Jurkat, Clone E6-1 (cell line): ENCODE results near the gene CNEP1R1.
"Not testable (repeated sequence)": the region's sequence is repeated elsewhere in the genome, so short reads cannot be mapped to it uniquely, and the experiment has no call there.

Source experiments
- DNase-seq: peaks from one replicate; pipeline ENCODE4 v3.0.0-alpha.2; 2011; ENCODE audit warnings: low read depth, low spot score
- H3K4me3 ChIP-seq: 2 replicates; pipeline ENCODE4 v1.5.1; 2011; ENCODE audit warnings: mild to moderate bottlenecking, low read length, control low read depth, moderate library complexity

CNEP1R1 gene

DNA sequence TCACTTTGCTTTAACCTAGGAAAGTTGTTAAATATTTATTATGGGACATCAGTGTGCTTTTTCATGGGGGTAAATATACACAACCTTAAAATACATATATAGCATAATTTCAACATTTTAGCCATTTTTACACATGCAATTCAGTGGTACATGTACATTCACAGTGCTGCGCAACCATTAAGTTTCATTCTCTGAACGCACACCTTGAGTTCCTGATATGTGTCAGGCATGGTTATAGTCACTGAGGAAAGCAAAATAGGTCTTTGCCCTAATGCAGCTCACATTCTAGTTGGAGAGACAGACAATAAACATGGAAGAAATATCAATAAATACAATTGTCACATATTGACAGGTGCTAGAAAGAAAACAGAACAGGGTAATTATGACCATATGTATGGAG is 12.8 kb upstream of the CNEP1R1 start:
- H3K4me3 ChIP-seq, result no peak overlapping the region
- no peak for DNase-seq

DNA sequence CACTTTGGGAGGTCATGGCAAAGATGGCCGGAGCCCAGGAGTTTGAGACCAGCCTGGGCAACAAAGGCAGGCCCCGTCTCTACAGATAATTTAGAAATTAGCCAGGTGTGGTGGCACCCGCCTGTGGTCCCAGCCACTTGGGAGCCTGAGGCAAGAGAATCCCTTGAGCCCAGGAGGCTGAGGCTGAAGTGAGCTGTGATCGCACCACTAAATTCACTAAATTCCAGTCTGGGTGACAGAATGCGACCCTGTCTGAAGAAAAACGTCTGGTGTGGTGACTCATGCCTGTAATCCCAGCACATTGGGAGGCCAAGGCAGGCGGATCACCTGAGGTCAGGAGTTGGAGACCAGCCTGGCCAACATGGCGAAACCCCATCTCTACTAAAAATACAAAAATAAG is 10.8 kb upstream of the CNEP1R1 start:
- H3K4me3 ChIP-seq, DNase-seq: not testable (repeated sequence)

DNA sequence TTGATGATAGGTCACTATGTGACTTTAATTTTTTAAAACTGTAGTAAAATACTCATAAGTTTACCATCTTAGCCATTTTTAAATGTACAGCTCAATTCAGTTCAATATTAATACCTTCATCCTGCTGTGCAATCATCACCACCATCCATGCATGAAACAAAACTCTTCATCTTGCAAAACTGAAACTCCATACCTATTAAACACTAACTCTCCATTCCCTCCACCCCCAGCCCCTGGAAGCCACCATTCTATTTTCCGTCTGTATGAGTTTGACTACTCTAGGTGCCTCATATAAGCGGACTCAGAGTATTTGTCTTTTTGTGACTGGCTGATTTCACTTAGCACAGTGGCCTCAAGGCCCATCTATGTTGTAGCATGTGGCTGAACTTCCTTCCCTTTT is 9.4 kb upstream of the CNEP1R1 start:
- DNase-seq, result no peak
- no peak overlapping the region for H3K4me3 ChIP-seq

DNA sequence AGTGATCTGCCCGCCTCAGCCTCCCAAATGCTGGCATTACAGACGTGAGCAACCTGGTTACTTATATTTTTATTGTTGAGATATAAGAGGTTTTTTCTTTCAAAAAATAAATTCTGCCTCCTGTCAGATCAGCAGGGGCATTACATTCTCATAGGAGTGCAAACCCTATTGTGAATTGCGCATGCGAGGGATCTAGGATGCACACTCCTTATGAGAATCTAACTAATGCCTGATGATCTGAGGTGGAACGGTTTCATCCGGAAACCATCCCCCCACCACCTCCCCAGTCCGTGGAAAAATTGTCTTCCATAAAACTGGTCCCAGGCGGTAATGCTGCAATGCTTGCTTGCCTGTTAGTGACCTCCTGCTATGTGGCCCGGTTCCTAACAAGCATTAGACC is 7.5 kb upstream of the CNEP1R1 start:
- no peak overlapping the region for H3K4me3 ChIP-seq
- DNase-seq, result no peak

DNA sequence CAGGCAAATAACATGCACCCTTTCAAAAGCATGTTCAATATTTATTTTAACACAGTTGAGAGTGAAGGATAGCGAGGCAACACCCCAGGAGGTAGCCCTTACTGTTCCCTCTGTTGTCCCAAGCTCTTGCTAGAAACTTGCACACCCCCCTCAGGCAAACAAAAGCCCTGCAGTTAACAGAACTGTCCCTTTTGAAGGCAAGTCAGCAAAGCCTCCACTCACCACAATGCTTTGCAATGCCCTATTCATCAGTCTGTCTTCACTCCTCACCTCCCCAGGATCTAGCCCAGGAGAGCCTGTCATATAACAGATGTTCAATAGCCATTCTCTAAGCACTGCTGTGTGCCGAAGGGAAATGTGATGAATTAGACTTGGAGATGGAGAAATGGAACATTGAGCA is 3.5 kb upstream of the CNEP1R1 start:
- H3K4me3 ChIP-seq, result no peak overlapping the region
- peak; percentile 35 for DNase-seq

DNA sequence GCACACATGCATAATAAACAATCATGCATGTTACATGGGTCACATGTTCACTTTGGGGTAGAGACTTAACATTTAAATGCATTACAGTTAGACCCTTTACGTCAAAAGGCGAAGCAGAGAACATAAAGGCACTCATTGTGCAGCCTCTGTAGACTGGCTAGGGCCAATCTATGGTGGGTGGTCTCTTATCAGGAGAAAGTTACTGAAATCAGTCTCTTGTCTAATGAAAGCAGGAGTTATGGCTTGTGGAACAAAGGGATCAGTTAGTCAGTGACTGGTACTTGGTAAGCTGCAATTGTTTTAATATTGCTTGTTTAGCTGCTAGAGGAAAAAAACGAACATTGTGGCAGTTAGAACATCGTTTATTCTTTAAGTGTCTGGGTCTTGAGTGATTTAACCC is 1.4 kb upstream of the CNEP1R1 start:
- no peak for DNase-seq
- H3K4me3 ChIP-seq, result no peak overlapping the region

DNA sequence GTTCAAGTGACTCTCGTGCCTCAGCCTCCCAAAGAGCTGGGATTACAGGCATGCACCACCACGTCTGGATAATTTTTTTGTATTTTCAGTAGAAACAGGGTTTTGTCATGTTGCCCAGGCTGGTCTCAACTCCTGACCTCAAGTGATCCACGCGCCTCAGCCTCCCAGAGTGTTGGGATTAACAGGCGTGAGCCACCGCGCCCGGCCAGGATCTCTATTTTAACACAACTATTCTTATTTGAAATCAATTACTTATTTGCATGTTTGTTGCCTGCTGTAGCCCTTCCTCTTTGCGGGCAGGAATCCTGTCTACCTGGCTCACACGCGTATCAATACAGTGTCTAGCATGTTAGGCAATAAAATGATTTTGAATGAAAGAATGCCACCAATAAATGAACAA is 818 bp upstream of the CNEP1R1 start:
- peak overlapping the region; percentile 91 for H3K4me3 ChIP-seq
- DNase-seq, result no peak

DNA sequence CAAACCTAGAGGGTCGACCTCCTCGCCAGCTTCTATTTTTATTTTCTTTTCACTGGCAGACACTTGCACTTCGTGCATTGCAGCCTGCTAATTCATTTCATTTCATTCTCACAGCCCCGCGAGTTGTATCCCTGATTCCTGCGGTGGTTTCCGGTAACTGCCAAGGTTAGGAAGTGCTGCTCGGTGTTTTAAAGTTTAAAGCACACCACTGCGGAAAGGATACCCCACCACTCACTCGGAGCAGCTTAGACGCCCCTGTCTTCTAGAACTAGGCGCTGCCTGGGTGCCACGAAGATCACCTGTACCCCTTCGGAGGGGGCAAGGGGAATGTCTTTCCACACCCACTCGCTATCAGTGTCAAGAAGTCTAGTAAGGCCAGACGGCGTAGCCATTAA is 509 bp downstream of the CNEP1R1 start:
- DNase-seq, result no peak
- H3K4me3 ChIP-seq, result peak overlapping the region; percentile 91

DNA sequence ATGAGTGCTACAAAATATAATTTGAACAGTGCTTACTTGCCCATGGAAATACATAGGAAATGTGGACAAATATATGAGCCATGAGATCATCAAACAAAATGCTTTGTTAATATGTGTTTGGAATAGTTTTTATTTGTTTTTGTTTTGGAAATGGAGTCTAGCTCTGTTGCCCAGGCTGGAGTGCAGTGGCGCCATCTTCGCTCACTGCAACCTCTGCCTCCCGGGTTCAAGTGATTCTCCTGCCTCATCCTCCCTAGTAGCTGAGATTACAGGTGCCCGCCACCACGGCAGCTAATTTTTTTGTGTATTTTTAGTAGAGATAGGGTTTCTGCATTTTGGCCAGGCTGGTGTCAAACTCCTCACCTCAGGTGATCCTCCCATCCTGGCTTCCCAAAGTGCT is 2.8 kb downstream of the CNEP1R1 start:
- no peak for DNase-seq
- no peak overlapping the region for H3K4me3 ChIP-seq

DNA sequence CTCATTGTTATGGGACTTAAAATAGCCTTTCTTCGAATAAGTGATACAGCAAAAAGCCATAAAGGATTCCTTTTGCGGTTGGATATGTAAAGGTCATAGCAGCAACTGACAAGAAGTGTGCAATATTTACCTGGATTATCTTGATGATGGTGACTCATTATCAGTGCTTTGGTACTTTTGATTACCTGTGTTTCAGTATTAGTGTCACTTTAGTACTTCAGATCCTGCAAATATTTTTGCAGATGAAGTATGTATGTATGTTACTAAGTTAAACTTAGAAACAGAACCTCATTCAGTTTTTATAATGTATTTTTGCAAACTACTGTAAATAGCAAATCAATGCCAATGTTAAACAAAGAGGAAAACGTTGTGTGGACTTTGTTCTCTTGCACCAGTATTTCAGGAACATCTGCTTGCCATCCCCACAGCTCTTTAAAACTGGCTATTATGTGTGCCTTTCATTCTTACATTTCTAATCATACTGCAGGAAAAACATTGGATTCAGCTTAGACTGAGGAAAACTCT is 10.5 kb downstream of the CNEP1R1 start:
- no peak for DNase-seq

DNA sequence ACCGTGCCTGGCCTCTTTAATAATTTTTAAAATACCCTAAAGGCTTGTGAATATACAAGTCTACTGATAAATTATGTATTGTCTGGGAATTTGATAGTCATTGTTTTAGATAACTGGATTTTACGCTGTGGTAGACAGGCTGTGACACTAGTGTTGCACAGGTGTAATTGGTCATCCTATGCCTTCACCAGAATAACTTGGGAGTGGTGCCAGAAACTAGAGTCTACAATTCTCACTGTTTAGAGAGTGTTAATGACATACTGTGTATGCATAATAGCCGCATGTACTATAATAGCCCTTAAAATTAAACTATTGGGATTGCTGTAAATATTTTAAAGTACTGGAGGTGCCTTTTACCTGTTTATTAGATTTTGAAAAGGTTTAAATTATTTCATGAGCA is 11.4 kb downstream of the CNEP1R1 start:
- no peak for DNase-seq
- no peak overlapping the region for H3K4me3 ChIP-seq

More for the DNA sequence above, 10.5 kb downstream of the CNEP1R1 start:
- no peak overlapping the region for H3K4me3 ChIP-seq

DNA sequence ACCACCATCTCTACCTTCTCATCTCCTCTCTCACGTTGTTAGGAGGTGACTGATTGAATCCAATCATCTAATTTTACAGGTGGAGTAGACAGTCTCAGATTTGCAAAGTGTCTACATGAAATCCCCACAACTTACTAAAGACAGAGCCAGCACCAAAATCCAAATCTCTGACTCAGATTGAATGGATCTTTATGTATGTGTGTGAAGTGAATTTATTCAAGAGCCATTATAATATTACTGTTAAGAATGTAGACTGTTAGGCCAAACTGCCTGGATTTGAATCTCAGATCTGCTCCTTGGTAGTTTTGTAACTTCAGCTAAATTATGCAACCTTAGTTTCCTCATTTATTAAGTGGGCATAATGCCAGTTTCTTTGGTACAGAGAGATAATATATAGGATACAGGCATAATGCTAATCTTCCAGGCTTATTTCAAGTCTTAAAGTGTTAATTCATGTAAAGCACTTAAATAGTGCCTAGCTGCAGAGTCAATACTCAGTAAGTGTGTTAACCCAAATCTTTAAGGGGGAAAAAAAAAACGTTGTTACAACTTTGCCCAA is 12.7 kb downstream of the CNEP1R1 start:
- DNase-seq, result no peak
- no peak overlapping the region for H3K4me3 ChIP-seq

DNA sequence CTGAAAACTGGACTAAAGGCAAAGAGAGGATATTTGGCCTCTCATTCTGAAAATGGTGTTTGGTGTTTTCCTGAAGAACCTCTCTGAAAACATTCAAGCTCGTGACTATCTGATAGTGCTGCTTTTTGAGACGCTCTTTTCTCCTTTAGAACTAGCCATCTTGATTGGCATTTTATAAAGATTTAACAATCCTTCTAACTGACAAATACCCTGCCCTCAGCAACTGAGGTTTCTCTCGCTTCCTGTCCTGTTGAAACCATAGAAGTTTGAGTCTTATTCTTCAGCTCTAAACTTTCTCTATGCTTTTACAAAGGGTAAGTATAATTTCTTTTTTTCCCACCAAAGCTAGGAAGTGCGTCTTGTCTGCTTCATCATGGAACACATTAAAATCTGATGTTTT is 13.3 kb downstream of the CNEP1R1 start:
- no peak overlapping the region for H3K4me3 ChIP-seq
- DNase-seq, result no peak

DNA sequence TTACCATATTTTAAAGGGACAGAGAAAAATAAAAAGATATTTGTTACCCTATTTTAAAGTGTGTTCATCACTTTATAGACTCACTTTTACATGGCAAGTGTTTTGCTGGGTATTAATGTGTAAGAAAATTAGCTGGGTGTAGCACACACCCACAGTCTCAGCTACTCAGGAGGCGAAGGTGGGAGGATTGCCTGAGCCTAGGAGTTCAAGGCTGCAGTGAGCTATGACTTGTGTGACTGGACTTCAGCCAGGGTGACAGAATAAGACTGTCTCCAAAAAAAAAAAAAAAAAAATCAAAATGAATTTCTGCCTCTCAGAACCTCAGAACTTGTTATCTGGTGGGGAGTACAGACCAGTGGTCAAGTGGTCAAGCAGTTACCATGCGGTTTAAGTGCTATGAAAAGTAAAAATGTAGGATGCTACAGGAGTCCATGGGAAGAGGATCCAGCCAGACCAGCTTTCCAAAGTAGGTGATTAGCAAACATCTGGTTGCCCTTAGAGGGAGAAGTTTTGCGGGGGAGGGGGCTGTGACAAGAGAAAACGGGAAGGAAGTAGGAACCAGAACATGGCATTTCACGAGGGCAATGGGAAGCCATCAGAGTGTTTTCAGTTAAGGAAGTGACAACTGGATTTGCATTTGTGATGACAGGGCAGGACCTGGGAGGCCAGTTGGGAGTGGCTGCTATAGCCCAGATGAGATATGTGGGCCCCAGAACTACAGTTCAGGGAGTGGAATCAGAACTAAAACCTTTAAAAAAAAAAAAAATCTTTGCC is 13.9 kb downstream of the CNEP1R1 start:
- DNase-seq, result no peak
- no peak overlapping the region for H3K4me3 ChIP-seq

DNA sequence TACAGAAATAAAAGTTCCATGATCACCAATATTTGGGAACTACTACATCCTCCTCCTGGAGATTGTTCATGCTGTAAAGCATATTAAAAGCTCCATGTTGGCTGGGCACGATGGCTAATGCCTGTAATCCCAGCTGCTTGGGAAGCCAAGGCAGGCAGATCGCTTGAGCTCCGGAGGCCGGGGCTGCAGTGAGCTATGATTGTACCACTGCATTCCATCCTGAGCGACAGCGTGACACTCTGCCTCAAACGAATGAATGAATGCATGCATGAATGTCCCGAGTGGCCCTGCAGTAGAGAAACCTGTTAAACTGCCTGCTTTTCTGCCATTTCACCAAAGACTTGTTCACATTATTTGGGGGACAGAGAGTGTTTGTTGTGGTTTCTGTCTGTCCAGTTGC is 15.0 kb downstream of the CNEP1R1 start:
- no peak for DNase-seq
- H3K4me3 ChIP-seq, result no peak overlapping the region

DNA sequence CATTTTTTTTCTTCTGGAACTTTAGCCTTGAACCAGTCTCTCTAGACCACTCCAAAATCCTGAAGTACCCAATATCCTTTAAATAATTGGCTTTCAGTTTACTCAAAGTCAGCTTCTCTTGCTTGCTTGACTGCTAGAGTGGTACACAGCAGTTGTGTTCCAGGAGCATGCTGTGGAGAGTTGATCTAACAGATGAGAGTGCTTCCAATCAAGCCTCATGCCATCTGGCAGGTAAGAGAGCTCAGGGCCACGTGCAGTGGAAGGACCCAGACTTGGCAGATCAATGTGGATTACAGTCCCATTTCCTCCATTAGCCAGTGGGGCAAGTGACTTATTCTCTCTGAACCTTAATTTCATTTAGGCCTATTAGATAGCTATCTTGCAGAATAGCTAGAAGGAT is 15.7 kb downstream of the CNEP1R1 start:
- no peak for DNase-seq
- no peak overlapping the region for H3K4me3 ChIP-seq

DNA sequence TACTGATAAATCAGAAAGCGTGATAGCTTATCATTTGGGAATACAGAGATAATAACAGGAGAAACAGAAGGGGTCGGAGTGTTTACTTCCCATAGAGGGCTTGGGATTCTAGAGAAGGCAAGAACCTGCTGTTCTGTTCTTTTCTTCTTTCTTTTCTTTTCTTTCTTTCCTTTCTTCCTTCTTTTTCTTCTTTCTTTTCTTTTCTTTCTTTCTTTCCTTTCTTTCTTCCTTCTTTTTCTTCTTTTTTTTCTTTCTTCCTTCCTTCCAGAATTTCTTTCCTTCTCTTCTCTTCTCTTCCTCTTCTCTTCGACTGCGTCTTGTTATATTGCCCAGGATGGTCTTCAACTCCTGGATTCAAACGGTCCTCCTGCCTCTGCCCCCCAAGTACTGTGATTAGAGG is 18.3 kb downstream of the CNEP1R1 start:
- H3K4me3 ChIP-seq, result no peak overlapping the region
- no peak for DNase-seq

DNA sequence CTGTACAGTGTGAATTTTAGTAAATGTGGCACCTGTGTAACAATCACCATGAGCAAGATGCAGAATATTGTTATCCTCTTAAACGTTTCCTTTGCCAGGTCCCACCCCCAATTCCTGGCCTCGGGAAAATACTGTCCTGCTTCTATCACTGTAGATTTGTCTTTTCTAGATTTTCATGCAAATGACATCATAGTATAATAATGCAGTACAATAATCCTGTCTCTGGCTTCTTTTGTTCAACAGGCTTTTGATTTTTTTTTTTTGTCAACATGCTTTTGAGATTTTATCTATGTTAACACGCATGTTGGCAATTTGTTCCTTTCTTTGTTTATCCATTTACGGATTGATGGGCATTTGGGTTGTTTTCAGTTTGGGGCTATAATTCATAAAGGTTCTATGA is 20.4 kb downstream of the CNEP1R1 start:
- H3K4me3 ChIP-seq, result no peak overlapping the region
- DNase-seq, result no peak

DNA sequence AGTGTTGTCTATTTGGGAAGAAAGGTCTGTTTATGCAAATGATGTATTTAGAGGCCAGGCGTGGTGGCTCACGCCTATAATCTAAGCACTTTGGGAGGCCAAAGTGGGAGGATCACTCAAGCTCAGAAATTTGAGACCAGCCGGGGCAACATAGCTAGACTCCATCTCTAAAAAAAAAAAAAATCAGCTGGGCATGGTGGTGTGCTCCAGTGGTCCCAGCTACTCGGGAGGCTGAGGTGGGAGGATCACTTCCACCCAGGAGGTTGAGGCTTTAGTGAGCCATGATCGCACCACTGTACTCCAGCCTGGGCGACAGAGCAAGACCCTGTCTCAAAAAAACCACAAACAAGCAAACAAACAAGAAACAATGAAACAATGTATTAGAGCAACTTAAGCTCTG is 21.8 kb downstream of the CNEP1R1 start:
- no peak for DNase-seq
- H3K4me3 ChIP-seq, result no peak overlapping the region

DNA sequence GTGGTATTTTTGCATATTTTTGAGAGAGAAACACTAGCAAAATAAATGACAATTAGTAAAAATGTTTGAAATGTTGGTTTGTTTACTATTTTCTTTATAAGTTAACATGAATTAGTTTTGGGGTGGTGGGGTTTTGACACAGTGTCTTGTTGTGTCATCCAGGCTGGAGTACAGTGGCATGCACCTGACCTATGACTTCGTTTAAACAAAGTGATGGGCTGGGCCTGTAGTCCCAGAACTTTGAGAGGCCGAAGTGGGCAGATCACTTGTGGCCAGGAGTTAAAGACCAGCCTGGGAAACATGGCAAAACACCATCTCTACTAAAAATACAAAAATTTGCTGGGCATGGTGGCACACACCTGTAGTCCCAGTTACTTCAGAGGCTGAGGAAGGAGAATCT is 22.8 kb downstream of the CNEP1R1 start:
- no peak overlapping the region for H3K4me3 ChIP-seq
- no peak for DNase-seq

DNA sequence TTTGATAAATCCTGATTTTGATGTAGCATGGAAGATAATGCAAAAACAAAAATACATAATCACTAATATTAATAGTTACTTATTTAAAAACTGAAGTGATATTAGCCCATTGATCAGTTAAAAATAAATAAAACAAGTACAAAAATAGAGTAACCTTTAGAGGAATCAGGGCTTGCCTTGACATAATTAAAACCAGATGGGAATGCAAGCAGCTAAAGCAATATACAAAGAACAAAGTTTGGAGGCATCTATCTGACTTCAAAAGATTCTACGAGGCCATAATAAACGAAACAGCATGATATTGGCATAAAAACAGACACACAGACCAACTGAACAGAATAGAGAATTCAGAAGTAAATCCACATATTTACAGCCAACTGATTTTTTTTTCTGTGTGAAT is 25.8 kb downstream of the CNEP1R1 start:
- no peak overlapping the region for H3K4me3 ChIP-seq
- DNase-seq, result no peak
